NCI-H2171 (cell line): ENCODE measurements around the gene GMDS.

Source experiments
- DNase-seq: peaks from one replicate; lab custom pipeline; 2025; lab: John Stamatoyannopoulos, UW

Gene GMDS

DNA sequence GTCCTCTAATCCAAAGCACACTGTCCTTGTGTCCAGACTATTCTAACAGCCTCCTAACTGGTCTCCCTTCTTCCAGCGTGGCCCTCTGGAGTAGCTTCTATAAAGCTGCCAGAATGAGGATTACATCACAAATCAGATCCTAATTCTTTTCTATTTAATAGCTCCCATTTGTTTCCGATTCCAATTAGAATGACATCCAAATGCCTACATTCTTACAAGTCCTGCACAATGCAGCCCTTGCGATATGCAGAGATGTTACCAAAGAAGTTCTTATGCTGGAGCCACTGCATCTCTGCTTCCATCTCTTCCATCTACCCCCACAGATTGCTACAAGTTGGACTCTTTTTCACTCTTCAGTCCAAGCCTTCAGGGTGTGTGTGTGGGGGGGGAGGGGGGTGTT, 40.0 kb downstream of the GMDS start:
- no peak for DNase-seq

DNA sequence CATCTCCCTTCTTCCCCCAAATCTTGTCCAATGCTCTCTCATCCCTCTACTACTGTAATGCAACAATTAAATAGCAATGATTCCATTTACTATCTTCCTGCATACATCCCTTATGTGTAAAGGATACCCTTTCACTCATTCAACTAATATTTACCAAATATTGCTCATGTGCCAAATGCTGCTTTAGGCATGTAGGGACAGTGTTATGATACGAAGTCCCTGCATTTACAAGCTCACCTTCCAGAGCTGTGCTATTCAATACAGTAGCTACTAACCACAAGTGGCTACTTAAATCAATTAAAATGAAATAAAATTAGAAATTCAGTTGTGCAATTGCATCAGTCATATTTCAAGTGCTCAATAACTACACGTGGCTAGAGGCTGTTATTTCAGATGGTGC, 41.1 kb downstream of the GMDS start:
- DNase-seq, result no peak

- no peak for DNase-seq
Observed at GRCh38 chr6:2203264-2203663, 42.1 kb downstream of the GMDS start.

- no peak for DNase-seq
Observed at GRCh38 chr6:2197984-2198383, 47.4 kb downstream of the GMDS start.

DNA sequence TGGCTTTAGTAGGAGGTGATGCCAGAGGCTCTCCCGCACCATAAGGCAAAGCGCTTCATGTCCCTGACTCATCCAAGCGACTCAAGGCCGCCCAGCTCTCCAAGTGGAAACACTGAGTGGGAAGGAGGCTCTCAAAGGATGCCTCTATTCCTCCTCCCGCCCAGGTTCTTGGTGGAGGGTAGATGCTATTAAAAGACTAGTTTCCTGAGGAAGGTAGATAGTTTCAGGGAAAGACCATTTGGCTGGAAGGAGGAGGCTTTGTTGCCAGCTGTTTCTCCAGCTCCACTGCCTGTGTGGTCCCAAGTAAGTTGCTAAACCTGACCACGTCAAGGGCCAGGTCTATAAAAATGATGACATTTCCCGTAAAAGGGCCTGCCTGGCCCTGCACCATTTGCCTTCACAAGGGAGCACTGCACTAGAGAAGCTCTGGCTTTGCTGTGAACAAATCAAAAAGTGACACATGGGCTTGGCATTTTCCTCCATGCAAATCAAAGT, 48.2 kb downstream of the GMDS start:
- no peak for DNase-seq

- DNase-seq, result no peak
Observed at GRCh38 chr6:2196079-2196679, 49.2 kb downstream of the GMDS start.

GRCh38 chr6:2194643-2195042, 50.8 kb downstream of the GMDS start:
- DNase-seq, result no peak

DNA sequence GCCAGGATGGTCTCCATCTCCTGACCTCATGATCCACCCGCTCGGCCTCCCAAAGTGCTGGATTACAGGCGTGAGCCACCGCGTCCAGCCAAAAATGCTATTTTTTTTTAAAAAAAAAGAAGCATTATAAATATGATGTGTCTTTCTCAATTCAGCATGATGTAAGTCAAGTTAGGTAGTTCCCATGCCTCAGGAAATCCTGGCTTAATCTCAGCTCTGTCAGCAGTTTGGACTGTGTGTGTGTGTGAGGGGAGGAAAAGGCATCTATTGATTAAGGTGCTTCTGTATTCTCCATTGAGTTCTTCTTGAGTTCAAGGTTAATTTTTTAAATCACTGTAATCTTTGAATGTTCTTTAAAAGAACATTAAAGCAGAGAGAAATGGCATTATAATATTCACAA, 51.5 kb downstream of the GMDS start:
- DNase-seq, result no peak

DNA sequence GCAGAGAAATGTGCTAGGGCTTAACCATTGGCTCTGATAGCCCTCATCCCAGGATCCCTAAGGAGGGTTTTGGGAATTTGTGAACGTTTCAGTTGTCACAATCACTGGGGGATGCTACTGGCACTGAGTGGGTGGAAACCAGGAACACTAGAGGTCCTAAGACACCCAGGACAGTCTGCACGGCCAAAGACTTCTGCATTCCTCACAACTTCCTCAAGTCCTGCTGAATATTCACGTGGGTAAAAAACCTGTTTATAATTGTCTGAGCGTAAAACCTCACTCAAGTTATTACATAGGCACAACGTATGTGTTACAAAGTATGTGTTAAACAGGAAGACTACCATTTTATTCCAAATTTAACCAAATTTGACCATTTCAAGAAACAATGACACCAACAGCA, 52.4 kb downstream of the GMDS start:
- no peak for DNase-seq

DNA sequence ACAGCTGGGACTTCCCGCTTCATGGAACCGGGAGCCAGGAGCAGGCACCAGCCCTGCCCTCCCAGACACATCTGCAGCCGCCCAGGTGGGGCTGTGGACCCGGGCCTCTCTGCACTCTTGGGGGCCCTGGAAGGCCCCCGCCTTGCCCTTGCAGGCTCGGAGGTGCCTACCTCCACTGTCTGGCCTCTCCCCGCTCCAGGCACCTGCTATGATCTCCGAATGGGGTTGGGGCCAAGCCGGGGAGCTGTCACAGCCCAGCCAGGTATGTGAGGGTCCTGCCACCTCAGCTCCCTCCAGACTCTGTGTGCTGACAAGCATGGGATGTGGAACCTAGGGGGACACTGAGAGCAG, 54.0 kb downstream of the GMDS start:
- no peak for DNase-seq

GRCh38 chr6:2190661-2191389, 54.6 kb downstream of the GMDS start:
- DNase-seq, result no peak

DNA sequence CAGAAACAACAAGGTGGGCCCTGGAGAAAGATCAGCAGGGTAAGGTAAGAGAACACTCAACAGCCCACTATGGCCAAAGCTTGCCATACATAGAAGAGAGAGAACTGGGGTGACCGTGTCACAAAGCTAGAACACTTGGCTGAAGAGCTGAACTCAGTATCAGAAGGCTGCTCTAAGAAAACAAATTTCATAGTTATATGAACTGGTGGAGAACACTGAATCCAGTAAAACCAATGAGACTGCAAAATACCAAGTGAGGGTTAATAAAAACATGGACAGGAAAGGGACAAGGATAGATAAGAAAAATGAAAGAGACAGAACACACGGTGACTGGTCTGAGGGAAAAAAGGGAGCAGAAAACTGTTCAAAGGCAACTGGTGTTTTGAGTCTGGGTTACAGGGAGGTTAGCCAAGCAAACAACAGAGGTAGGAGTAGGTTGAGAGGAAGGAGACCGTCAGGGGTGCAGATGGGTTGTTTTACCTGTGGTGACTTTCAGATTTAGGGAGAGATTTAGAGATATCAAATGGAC, 56.5 kb downstream of the GMDS start:
- no peak for DNase-seq

GRCh38 chr6:2188397-2188796, 57.0 kb downstream of the GMDS start:
- DNase-seq, result no peak

DNA sequence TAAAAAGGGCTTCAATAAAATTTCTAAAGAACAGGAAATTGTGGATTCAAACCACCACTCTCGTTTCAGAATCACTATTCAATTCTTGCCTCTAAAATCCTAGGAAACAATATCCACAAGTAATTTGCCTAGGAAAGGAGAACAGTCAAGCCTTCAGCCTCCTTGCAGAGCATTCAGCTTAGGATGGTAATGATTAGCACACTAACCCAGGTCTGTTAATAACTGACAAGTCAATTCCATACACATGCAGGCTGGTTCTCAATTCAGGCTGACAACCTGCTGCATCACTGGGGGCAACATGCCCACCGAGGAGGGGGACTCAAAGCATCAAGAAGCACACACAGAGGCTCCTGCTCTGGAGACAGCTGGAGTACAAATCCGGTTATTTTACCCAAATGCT, 57.6 kb downstream of the GMDS start:
- no peak for DNase-seq

DNA sequence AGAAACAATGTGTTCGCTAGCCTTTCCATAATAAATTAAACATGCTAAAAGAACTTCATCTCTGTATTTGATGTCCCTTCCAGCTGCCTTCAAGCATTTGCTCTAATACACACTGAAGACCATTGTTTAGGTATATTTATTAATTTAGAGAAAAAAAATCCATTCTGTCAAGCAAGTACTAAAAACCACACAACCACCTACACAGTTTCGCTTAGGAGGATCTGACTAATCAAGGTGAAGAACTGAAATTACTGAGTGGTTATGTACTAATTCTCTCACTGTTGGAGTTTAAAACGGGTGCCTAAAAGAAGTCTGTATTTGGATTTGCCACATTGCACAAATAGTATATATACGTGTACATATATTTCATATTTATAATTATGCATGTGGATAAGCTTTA, 58.9 kb downstream of the GMDS start:
- DNase-seq, result no peak

DNA sequence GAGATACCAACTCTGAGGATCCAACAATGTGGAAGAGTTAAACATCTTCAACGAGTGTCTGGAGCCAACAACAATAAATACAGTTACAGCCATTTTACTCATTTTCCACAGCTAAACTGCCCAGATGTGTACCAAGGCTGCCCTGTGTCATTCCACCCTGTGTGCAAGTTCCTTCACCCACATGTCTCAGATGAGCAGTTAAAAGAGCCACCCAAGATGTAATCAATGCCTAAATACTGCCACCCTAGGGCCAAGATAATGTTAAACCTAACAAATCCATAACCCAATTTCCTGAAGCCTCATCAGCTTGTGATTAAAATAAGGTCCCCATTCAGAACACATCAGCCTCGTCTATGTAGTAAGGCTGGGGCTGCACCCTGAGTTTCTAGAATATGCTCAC, 59.9 kb downstream of the GMDS start:
- DNase-seq, result no peak

- DNase-seq, result no peak
Observed at GRCh38 chr6:2184700-2185455, 60.5 kb downstream of the GMDS start.

- DNase-seq, result no peak
Observed at GRCh38 chr6:2183752-2184151, 61.7 kb downstream of the GMDS start.

- no peak for DNase-seq
Observed at GRCh38 chr6:2183246-2183645, 62.2 kb downstream of the GMDS start.

- DNase-seq, result no peak
Observed at GRCh38 chr6:2182251-2182650, 63.2 kb downstream of the GMDS start.

DNA sequence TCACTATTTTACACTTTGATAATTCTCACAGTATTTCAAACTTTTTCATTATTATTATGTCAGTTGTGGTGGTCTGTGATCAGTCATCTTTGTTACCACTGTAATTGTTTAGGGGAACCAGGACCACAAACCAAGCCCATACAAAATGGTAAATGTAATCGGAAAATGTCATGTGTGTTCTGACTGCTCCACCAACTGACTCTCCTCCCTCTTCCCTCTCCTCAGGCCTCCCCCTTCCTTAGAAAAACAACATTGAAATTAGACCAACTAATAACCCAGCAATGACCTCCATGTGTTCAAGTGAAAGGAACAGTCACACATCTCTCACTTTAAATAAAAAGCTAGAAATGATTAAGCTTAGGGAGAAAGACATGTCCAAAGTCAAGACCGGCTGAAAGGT, 63.8 kb downstream of the GMDS start:
- no peak for DNase-seq

DNA sequence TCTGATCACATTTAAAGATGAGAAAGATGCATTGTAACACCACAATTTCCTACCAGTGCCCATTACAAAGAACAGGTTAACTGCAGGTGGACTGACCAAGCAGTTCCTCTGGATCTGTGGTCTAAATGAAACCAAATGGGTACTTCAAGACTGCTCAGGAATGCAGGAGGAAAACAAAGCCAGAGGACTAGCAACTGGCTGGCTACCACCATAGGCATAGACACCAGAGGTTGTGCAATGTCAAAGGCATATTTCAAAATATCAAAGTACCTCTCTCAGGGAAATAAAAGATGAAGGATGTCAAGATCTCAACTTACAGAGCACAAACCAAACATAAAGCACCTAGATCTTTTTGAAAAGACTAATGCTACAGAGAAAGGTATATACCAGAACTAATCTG, 65.5 kb downstream of the GMDS start:
- DNase-seq, result no peak

DNA sequence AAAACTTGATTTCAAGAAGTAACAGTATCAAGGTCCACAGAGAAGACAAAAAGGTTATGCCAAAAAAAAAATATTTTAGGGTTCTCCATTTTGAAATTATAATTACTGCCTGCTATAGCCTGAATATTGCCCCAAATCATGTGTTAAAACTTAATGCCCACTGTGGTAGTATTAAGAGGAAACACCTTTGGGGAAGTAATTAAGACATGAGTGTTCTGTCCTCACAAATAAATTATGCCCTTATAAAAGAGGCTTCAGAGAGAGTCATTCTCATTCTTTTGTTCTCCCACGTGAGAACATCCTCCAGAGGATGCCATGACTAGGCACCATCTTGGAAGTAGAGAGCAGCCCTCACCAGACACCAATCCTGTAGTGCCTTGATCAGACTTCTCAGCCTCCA, 66.2 kb downstream of the GMDS start:
- DNase-seq, result no peak
